ENCODE data around the gene CACNA2D3.

CACNA2D3 gene

GRCh38 chr3:54309601-54310000, 187.2 kb downstream of the CACNA2D3 start:
- no peak for DNase-seq

GRCh38 chr3:54311211-54311747, 188.9 kb downstream of the CACNA2D3 start:
- TF ChIP-seq CTCF (IDR thresholded peaks at IDR 0.05): no peak
- H3K4me3 ChIP-seq: no peak overlapping the region
- no peaks in the 10 kb centered on the region for H3K27me3 ChIP-seq
- DNase-seq: no peak
- no peaks in the 10 kb centered on the region for H3K36me3 ChIP-seq
- intact Hi-C loops (cut with DNase I; ENCODE audit: low total_unique reads): no loop called here
- H3K9me3 ChIP-seq: no peaks in the 10 kb centered on the region
- no peak overlapping the region for H3K27ac ChIP-seq
- no peaks in the 10 kb centered on the region for H3K4me1 ChIP-seq

More at GRCh38 chr3:54309601-54310000, 187.2 kb downstream of the CACNA2D3 start:
- Histone ChIP-seq H3K27me3 (no peaks in the 10 kb centered on the region), H3K9me3 (no peaks in the 10 kb centered on the region), H3K4me3 (no peak overlapping the region), H3K27ac (no peak overlapping the region), H3K4me1 (peaks cover 0 to 9% (median 0%) of the 10 kb centered on the region in 4 donors), H3K36me3 (no peaks in the 10 kb centered on the region)
- TF ChIP-seq CTCF (IDR thresholded peaks at IDR 0.05): no peak
- intact Hi-C loops (cut with DNase I; ENCODE audit: low total_unique reads): no loop called here

- H3K4me1 ChIP-seq: no peaks in the 10 kb centered on the region
- no peak for DNase-seq
- no peak overlapping the region for H3K4me3 ChIP-seq
- H3K36me3 ChIP-seq: no peaks in the 10 kb centered on the region
- no peak for TF ChIP-seq CTCF (IDR thresholded peaks at IDR 0.05)
- no peaks in the 10 kb centered on the region for H3K9me3 ChIP-seq
- H3K27ac ChIP-seq: no peak overlapping the region
- intact Hi-C loops (cut with DNase I; ENCODE audit: low total_unique reads): no loop called here
- H3K27me3 ChIP-seq: no peaks in the 10 kb centered on the region
Observed at GRCh38 chr3:54312156-54312899, 190.0 kb downstream of the CACNA2D3 start.

- no peak for DNase-seq
- H3K9me3 ChIP-seq: no peaks in the 10 kb centered on the region
- H3K27ac ChIP-seq: no peak overlapping the region
- H3K27me3 ChIP-seq: no peaks in the 10 kb centered on the region
- H3K4me1 ChIP-seq: no peaks in the 10 kb centered on the region
- H3K36me3 ChIP-seq: no peaks in the 10 kb centered on the region
- TF ChIP-seq CTCF (IDR thresholded peaks at IDR 0.05): no peak
- intact Hi-C loops (cut with DNase I; ENCODE audit: low total_unique reads): no loop called here
- no peak overlapping the region for H3K4me3 ChIP-seq
Observed at GRCh38 chr3:54313418-54313817, 191.1 kb downstream of the CACNA2D3 start.

- H3K4me1 ChIP-seq: no peaks in the 10 kb centered on the region
- intact Hi-C loops (cut with DNase I; ENCODE audit: low total_unique reads): no loop called here
- no peak for DNase-seq
- no peak for TF ChIP-seq CTCF (IDR thresholded peaks at IDR 0.05)
- no peaks in the 10 kb centered on the region for H3K27me3 ChIP-seq
- no peak overlapping the region for H3K4me3 ChIP-seq
- no peak overlapping the region for H3K27ac ChIP-seq
- no peaks in the 10 kb centered on the region for H3K36me3 ChIP-seq
- no peaks in the 10 kb centered on the region for H3K9me3 ChIP-seq
Observed at GRCh38 chr3:54321520-54321919, 199.2 kb downstream of the CACNA2D3 start.
